Calu3 (cell line): ENCODE data around the gene HMSD. TPM values are rescaled to one million over a fixed set of nuclear protein-coding genes. Genes with fewer than 3 reads are reported as not detected.
A peak's percentile ranks its signal among the peaks of the same experiment; 100 is the strongest.

Experiments
- BruUV-seq: library from RNA; stranded (reverse); fragments of 400-500 nt; replicated peaks from 2 replicates; lab custom pipeline; 2021; lab: Mats Ljungman, UMichigan
- CTCF ChIA-PET: fragments of 300-600 bp; sonication (Branson Sonifier 250); formaldehyde crosslinking; loops from one replicate; lab custom pipeline; 2022; ENCODE audit warnings: antibody characterized with exemption; lab: Charles Lee
- DNase-seq: peaks from one replicate; pipeline ENCODE4 v3.0.0; 2022
- H3K27ac Mint-ChIP-seq: one replicate; pipeline ENCODE4 v1.8.0; 2022; ENCODE audit warnings: mixed read lengths; ENCODE audit not compliant: unreplicated experiment
- H3K27me3 Mint-ChIP-seq: one replicate; pipeline ENCODE4 v1.8.0; 2022; ENCODE audit warnings: mixed read lengths; ENCODE audit not compliant: unreplicated experiment
- H3K36me3 Mint-ChIP-seq: one replicate; pipeline ENCODE4 v1.8.0; 2022; ENCODE audit warnings: mild to moderate bottlenecking, moderate library complexity, mixed read lengths; ENCODE audit not compliant: insufficient read depth, unreplicated experiment
- H3K4me1 Mint-ChIP-seq: one replicate; pipeline ENCODE4 v1.8.0; 2022; ENCODE audit warnings: mild to moderate bottlenecking, low read depth, mixed read lengths; ENCODE audit not compliant: unreplicated experiment
- H3K4me3 Mint-ChIP-seq: one replicate; pipeline ENCODE4 v1.8.0; 2022; ENCODE audit warnings: mild to moderate bottlenecking, low read depth, moderate library complexity, mixed read lengths; ENCODE audit not compliant: unreplicated experiment
- H3K9me3 Mint-ChIP-seq: one replicate; pipeline ENCODE4 v1.8.0; 2022; ENCODE audit warnings: low read depth, mixed read lengths; ENCODE audit not compliant: unreplicated experiment
- CTCF ChIP-seq: fragments of 200-600 bp; IDR thresholded peaks from one replicate; pipeline ENCODE4 v1.8.0; 2022; ENCODE audit warnings: antibody characterized with exemption; ENCODE audit not compliant: unreplicated experiment
- intact Hi-C: fragments of 100-400 bp; cut with micrococcal nuclease; formaldehyde crosslinking; loops from one replicate; pipeline ENCODE4 v1.10.0; 2022; ENCODE audit not compliant: unreplicated experiment
- total RNA-seq: library from RNA; stranded (reverse); gene quantifications from 2 replicates; pipeline ENCODE4 v1.2.3, GENCODE V29; 2022

The HMSD gene
- total RNA-seq, 1 experiment from 2014 or later, result 11.9 TPM

- Mint-ChIP-seq H3K4me3 (no peak overlapping the region), H3K4me1 (peaks cover 24% of the 10 kb centered on the region), H3K27ac (no peak overlapping the region), H3K36me3 (peaks cover 12% of the 10 kb centered on the region), H3K9me3 (peaks cover 2% of the 10 kb centered on the region), H3K27me3 (no peaks in the 10 kb centered on the region)
- BruUV-seq, result no TSS peak
- CTCF ChIA-PET, result interaction anchor here (1.0 kb wide), 1 partner anchor 15 kb away, joined by 4 read pairs; no protein-coding TSS in a partner anchor
- intact Hi-C loops, result no loop called here
- no peak for DNase-seq
- TF ChIP-seq CTCF, result peak; percentile 29
Observed at GRCh38 chr18:63951302-63951705, 2.2 kb downstream of the HMSD start.

GRCh38 chr18:63953811-63954210 lies 4.7 kb downstream of the HMSD start:
- CTCF ChIA-PET, result no interaction called here
- peaks cover 12% of the 10 kb centered on the region for H3K36me3 Mint-ChIP-seq

GRCh38 chr18:63956755-63957154 lies 7.7 kb downstream of the HMSD start:
- Mint-ChIP-seq H3K27ac (no peak overlapping the region), H3K36me3 (no peaks in the 10 kb centered on the region), H3K4me1 (no peaks in the 10 kb centered on the region), H3K4me3 (no peak overlapping the region), H3K27me3 (no peaks in the 10 kb centered on the region), H3K9me3 (no peaks in the 10 kb centered on the region)
- DNase-seq, result no peak
- CTCF ChIA-PET, result no interaction called here
- no peak for TF ChIP-seq CTCF
- intact Hi-C loops, result no loop called here
- BruUV-seq, result no TSS peak

More at GRCh38 chr18:63953811-63954210, 4.7 kb downstream of the HMSD start:
- no peak for DNase-seq
- Mint-ChIP-seq H3K9me3 (peaks cover 2% of the 10 kb centered on the region), H3K4me1 (peaks cover 16% of the 10 kb centered on the region), H3K4me3 (no peak overlapping the region), H3K27ac (no peak overlapping the region), H3K27me3 (no peaks in the 10 kb centered on the region)
- BruUV-seq, result no TSS peak
- no peak for TF ChIP-seq CTCF
- intact Hi-C loops, result no loop called here

- intact Hi-C loops, result no loop called here
- BruUV-seq, result no TSS peak
- Mint-ChIP-seq H3K27me3 (no peaks in the 10 kb centered on the region), H3K36me3 (no peaks in the 10 kb centered on the region), H3K4me1 (peaks cover 8% of the 10 kb centered on the region), H3K9me3 (no peaks in the 10 kb centered on the region), H3K4me3 (no peak overlapping the region), H3K27ac (no peak overlapping the region)
- no peak for TF ChIP-seq CTCF
- CTCF ChIA-PET, result no interaction called here
- DNase-seq, result no peak
Observed at GRCh38 chr18:63960891-63961290, 11.8 kb downstream of the HMSD start.
